NOMO-1 treated with dmso at 0.1 percent for 144 hours (cell line): ENCODE measurements around the gene DCTN1.
"Not testable (repeated sequence)": the region's sequence is repeated elsewhere in the genome, so short reads cannot be mapped to it uniquely, and the experiment has no call there.

Experiments
- DNase-seq: peaks from one replicate; lab custom pipeline; 2025; ENCODE audit not compliant: unreplicated experiment; lab: John Stamatoyannopoulos, UW

DCTN1 gene

GRCh38 chr2:74372674-74373073, 7.4 kb downstream of the DCTN1 start:
- DNase-seq = no peak

GRCh38 chr2:74371421-74371820, 8.7 kb downstream of the DCTN1 start:
- no peak for DNase-seq

- DNase-seq = no peak
These were observed 10.1 kb downstream of the DCTN1 start for GRCh38 chr2:74369976-74370375.

- no peak for DNase-seq
These were observed 11.6 kb downstream of the DCTN1 start for GRCh38 chr2:74368499-74368898.

GRCh38 chr2:74367789-74368188, 12.3 kb downstream of the DCTN1 start:
- DNase-seq = no peak

GRCh38 chr2:74366036-74366435, 14.1 kb downstream of the DCTN1 start:
- DNase-seq = no peak

GRCh38 chr2:74364533-74365505, 15.3 kb downstream of the DCTN1 start:
- DNase-seq = no peak

GRCh38 chr2:74361327-74361726, 18.8 kb downstream of the DCTN1 start:
- no peak for DNase-seq

GRCh38 chr2:74357627-74358026, 22.5 kb downstream of the DCTN1 start:
- no peak for DNase-seq

- no peak for DNase-seq
These were observed 30.2 kb downstream of the DCTN1 start for GRCh38 chr2:74349889-74350288.

- no peak for DNase-seq
These were observed 32.4 kb downstream of the DCTN1 start for GRCh38 chr2:74347742-74348141.

GRCh38 chr2:74347303-74347702, 32.8 kb downstream of the DCTN1 start:
- no peak for DNase-seq

GRCh38 chr2:74345272-74345943, 34.7 kb downstream of the DCTN1 start:
- DNase-seq = no peak

- no peak for DNase-seq
These were observed 36.8 kb downstream of the DCTN1 start, which contains the start of gene SLC4A5 for GRCh38 chr2:74343316-74343715. SLC4A5 (minus strand) TSS chr2:74343416; CDS start chr2:74315023, 28,393 bp downstream.

- DNase-seq = not testable (repeated sequence)
These were observed 43.9 kb downstream of the DCTN1 start for GRCh38 chr2:74336227-74336626.

GRCh38 chr2:74334931-74335333, 45.2 kb downstream of the DCTN1 start:
- DNase-seq = no peak

- DNase-seq = no peak
These were observed 46.1 kb downstream of the DCTN1 start for GRCh38 chr2:74333896-74334586.

- DNase-seq = no peak
These were observed 46.9 kb downstream of the DCTN1 start for GRCh38 chr2:74333175-74333574.

GRCh38 chr2:74332550-74333174, 47.4 kb downstream of the DCTN1 start:
- DNase-seq = no peak

GRCh38 chr2:74328573-74328972, 51.5 kb downstream of the DCTN1 start:
- DNase-seq = no peak

GRCh38 chr2:74328074-74328473, 52.0 kb downstream of the DCTN1 start:
- DNase-seq = no peak
